Loucy (cell line): ENCODE data around the gene ACAT1.

Experiments used
- CTCF ChIP-seq: fragments of 200-600 bp; sonication (generic); conservative IDR thresholded peaks from 2 replicates; pipeline ENCODE4 v1.5.1; 2014; ENCODE audit warnings: mild to moderate bottlenecking, antibody characterized with exemption, low read length
- EZH2phosphoT487 ChIP-seq: fragments of 200-600 bp; IDR thresholded peaks from 2 replicates; pipeline ENCODE4 v1.6.1; 2018; ENCODE audit warnings: antibody characterized with exemption, mild to moderate bottlenecking, moderate library complexity, borderline replicate concordance

- TF ChIP-seq CTCF (no peak), EZH2phosphoT487 (no peak)
Measured at GRCh38 chr11:108154591-108154990, 33.2 kb downstream of the ACAT1 start.
